Measurements from ENCODE around the gene PDXK.

DNA sequence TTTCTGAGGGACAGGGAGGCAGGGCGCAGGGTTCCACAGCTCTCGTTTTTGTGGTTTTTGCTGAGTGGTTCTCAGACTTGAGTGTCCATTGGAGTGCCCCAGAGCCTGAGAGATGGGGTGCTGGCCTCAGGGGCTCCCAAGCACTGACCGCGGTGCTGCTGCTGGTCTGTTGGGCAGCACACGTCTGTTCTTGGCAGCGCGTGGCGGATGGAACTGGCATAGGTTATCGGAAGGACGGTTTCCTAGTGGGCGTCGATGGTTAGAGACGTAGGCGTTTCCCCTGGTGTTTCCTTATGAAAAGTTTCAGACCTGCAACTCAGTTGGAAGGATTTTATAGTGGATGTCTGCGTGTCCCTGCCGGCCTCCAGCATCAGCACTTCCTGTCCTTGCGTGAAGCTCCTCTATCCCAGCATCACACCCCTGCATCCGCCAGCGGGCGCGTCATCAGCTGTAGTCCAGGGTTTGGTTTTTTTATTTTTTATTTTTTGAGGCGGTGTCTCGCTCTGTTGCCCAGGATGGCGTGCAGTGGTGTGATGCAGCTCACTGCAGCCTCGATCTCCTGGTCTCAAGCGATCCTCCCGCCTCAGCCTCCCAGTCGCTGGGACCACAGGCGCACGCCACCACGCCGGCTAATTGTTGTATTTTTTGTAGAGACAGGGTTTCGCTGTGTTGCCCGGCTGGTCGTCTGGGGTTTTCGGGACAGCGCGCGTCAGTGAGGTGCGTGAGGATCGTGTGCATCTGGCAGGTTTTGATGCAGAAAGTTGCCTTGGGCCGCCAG lies 82.3 kb downstream of the PDXK start:
- TF ChIP-seq, protein P1, sequence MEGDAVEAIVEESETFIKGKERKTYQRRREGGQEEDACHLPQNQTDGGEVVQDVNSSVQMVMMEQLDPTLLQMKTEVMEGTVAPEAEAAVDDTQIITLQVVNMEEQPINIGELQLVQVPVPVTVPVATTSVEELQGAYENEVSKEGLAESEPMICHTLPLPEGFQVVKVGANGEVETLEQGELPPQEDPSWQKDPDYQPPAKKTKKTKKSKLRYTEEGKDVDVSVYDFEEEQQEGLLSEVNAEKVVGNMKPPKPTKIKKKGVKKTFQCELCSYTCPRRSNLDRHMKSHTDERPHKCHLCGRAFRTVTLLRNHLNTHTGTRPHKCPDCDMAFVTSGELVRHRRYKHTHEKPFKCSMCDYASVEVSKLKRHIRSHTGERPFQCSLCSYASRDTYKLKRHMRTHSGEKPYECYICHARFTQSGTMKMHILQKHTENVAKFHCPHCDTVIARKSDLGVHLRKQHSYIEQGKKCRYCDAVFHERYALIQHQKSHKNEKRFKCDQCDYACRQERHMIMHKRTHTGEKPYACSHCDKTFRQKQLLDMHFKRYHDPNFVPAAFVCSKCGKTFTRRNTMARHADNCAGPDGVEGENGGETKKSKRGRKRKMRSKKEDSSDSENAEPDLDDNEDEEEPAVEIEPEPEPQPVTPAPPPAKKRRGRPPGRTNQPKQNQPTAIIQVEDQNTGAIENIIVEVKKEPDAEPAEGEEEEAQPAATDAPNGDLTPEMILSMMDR (IDR thresholded peaks at IDR 0.05; ENCODE audit: extremely low read depth in 1 of 2, insufficient read depth in 1 of 2, low read depth in 1 of 2, low read length in 2 of 2), result no peak
- TF ChIP-seq EZH2 (IDR thresholded peaks at IDR 0.05; ENCODE audit: borderline replicate concordance, low read depth, low read length, severe bottlenecking) (no peak), POLR2AphosphoS5 (IDR thresholded peaks at IDR 0.05; ENCODE audit: insufficient read depth, low read depth, low read length) (no peak), POLR2A (IDR thresholded peaks at IDR 0.05; ENCODE audit: low read depth, low read length) (no peak), JUN (IDR thresholded peaks at IDR 0.05; ENCODE audit: borderline replicate concordance, insufficient read depth, insufficient read length, low read depth) (no peak)

Measured in endothelial cell of umbilical vein (primary cell).